GM19452 (cell line): ENCODE data around the gene SUDS3.
A peak's percentile ranks its signal among the peaks of the same experiment; 100 is the strongest.
"Not testable (repeated sequence)": the region's sequence is repeated elsewhere in the genome, so short reads cannot be mapped to it uniquely, and the experiment has no call there.

ENCODE experiments used
- ATAC-seq: cut with Tn5 transposase; IDR thresholded peaks from one replicate; pipeline ENCODE4 v1.9.1; 2021; ENCODE audit not compliant: unreplicated experiment

The SUDS3 gene

GRCh38 chr12:118376089-118377020 lies at the start of gene SUDS3:
Gene SUDS3 (plus strand): TSS chr12:118376555. CDS start chr12:118376692, 137 bp downstream.
- ATAC-seq, result peak; percentile 36

GRCh38 chr12:118326991-118327390 lies 49.4 kb upstream of the SUDS3 start:
- no peak for ATAC-seq

GRCh38 chr12:118327391-118327790 lies 49.0 kb upstream of the SUDS3 start:
- ATAC-seq, result no peak

- no peak for ATAC-seq
Observed at GRCh38 chr12:118328486-118329330, 47.6 kb upstream of the SUDS3 start.

GRCh38 chr12:118330421-118331018 lies 45.8 kb upstream of the SUDS3 start:
- ATAC-seq, result peak; percentile 66

GRCh38 chr12:118332511-118332910 lies 43.8 kb upstream of the SUDS3 start:
- no peak for ATAC-seq

GRCh38 chr12:118334241-118334640 lies 42.1 kb upstream of the SUDS3 start:
- ATAC-seq, result no peak

- no peak for ATAC-seq
Observed at GRCh38 chr12:118334939-118335567, 41.3 kb upstream of the SUDS3 start.

GRCh38 chr12:118336123-118336522 lies 40.2 kb upstream of the SUDS3 start:
- no peak for ATAC-seq

GRCh38 chr12:118337194-118337838 lies 39.0 kb upstream of the SUDS3 start:
- no peak for ATAC-seq

- no peak for ATAC-seq
Observed at GRCh38 chr12:118342090-118342489, 34.3 kb upstream of the SUDS3 start.

- no peak for ATAC-seq
Observed at GRCh38 chr12:118344829-118345228, 31.5 kb upstream of the SUDS3 start.

- ATAC-seq, result no peak
Observed at GRCh38 chr12:118345355-118345754, 31.0 kb upstream of the SUDS3 start.

GRCh38 chr12:118346895-118347294 lies 29.5 kb upstream of the SUDS3 start:
- ATAC-seq, result peak; percentile 75

GRCh38 chr12:118347916-118348315 lies 28.4 kb upstream of the SUDS3 start:
- ATAC-seq, result no peak

- ATAC-seq, result no peak
Observed at GRCh38 chr12:118350908-118351559, 25.3 kb upstream of the SUDS3 start.

GRCh38 chr12:118353721-118354120 lies 22.6 kb upstream of the SUDS3 start:
- no peak for ATAC-seq

GRCh38 chr12:118354503-118354902 lies 21.9 kb upstream of the SUDS3 start:
- not testable (repeated sequence) for ATAC-seq

GRCh38 chr12:118354903-118355302 lies 21.5 kb upstream of the SUDS3 start:
- no peak for ATAC-seq

GRCh38 chr12:118355843-118356242 lies 20.5 kb upstream of the SUDS3 start:
- ATAC-seq, result no peak
